ENCODE measurements around the gene CRELD2.

DNA sequence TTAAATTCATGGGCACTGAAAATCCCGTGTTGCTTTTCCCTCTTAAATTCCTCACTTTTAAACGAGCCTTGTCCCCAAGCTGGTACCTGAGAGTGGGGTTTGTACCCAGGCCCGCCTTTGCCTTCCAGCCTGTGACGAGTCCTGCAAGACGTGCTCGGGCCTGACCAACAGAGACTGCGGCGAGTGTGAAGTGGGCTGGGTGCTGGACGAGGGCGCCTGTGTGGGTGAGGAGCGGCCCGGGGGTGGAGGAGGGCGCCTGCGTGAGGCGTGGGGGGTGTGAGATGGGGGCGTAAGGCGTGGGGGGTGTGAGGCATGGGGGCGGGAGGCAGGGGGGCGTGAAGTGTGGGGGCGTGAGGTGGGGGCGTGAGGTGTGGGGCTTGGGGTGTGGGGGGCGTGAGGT, 4.0 kb downstream of the CRELD2 start:
- TF ChIP-seq POLR2A (IDR thresholded peaks at IDR 0.05; ENCODE audit: low read depth, low read length) (no peak), TAF1 (IDR thresholded peaks at IDR 0.05; ENCODE audit: borderline replicate concordance, low read depth, low read length) (no peak), POLR2AphosphoS5 (IDR thresholded peaks at IDR 0.05; ENCODE audit: low read depth, low read length) (no peak)

All from GM12892 (cell line).